Vagina (tissue), 2 donors: Measurements from ENCODE around the gene NUP210. TPM values are rescaled to one million over a fixed set of nuclear protein-coding genes. Genes with fewer than 3 reads are reported as not detected.

ENCODE experiments used
- DNase-seq, 2 donors: peaks; one replicate each; pipeline ENCODE4 v3.0.0-alpha.2; 2017; ENCODE audit errors: extremely low spot score in 2 of 2
- H3K27ac ChIP-seq: fragments of 200-600 bp; sonication (generic); one replicate; pipeline ENCODE4 v1.5.1; 2019
- H3K27me3 ChIP-seq: fragments of 200-600 bp; sonication (generic); one replicate; pipeline ENCODE4 v1.5.1; 2019
- H3K36me3 ChIP-seq, 2 donors: fragments of 200-600 bp; sonication (generic); one replicate each; pipeline ENCODE4 v1.5.1; 2017 to 2019
- H3K4me1 ChIP-seq: fragments of 200-600 bp; sonication (generic); one replicate; pipeline ENCODE4 v1.5.1; 2019
- H3K4me3 ChIP-seq, 2 donors: fragments of 200-600 bp; sonication (generic); 1 replicate in 1 of 2; 2 replicates in 1 of 2; pipeline ENCODE4 v1.5.1; 2016 to 2019
- H3K9me3 ChIP-seq: fragments of 200-600 bp; sonication (generic); one replicate; pipeline ENCODE4 v1.5.1; 2019
- POLR2A ChIP-seq, 2 donors: fragments of 450-650 bp; IDR thresholded peaks; one replicate each; pipeline ENCODE4 v1.6.1; 2017; ENCODE audit warnings: antibody characterized with exemption in 2 of 2, mild to moderate bottlenecking in 2 of 2, moderate library complexity in 2 of 2
- POLR2AphosphoS5 ChIP-seq, 2 donors: sonication (generic); formaldehyde crosslinking; IDR thresholded peaks; one replicate each; pipeline ENCODE4 v1.9.0; 2017; ENCODE audit warnings: antibody characterized with exemption in 2 of 2, mild to moderate bottlenecking in 2 of 2, low read depth in 1 of 2; ENCODE audit not compliant: insufficient read depth in 1 of 2
- intact Hi-C: fragments of 100-400 bp; cut with DNase I; formaldehyde crosslinking; loops from one replicate; pipeline ENCODE4 v1.15.1; 2023
- total RNA-seq: library from RNA; depleted of rRNA; stranded (reverse); fragments of >200 nt; gene quantifications from one replicate; pipeline ENCODE4 v1.2.3, GENCODE V29; 2016
- TF ChIP-seq, protein P1 (sequence below), 3 experiments: fragments of 450-650 bp in 2 of 3; fragments of 200-600 bp in 1 of 3; sonication (generic) in 1 of 3; IDR thresholded peaks; one replicate each; pipeline ENCODE4 v1.5.1; 2017 to 2019; ENCODE audit warnings: antibody characterized with exemption in 3 of 3, mild to moderate bottlenecking in 2 of 3, moderate library complexity in 2 of 3

The NUP210 gene
- total RNA-seq, 1 donor from 2014 or later = 10.1 TPM

DNA sequence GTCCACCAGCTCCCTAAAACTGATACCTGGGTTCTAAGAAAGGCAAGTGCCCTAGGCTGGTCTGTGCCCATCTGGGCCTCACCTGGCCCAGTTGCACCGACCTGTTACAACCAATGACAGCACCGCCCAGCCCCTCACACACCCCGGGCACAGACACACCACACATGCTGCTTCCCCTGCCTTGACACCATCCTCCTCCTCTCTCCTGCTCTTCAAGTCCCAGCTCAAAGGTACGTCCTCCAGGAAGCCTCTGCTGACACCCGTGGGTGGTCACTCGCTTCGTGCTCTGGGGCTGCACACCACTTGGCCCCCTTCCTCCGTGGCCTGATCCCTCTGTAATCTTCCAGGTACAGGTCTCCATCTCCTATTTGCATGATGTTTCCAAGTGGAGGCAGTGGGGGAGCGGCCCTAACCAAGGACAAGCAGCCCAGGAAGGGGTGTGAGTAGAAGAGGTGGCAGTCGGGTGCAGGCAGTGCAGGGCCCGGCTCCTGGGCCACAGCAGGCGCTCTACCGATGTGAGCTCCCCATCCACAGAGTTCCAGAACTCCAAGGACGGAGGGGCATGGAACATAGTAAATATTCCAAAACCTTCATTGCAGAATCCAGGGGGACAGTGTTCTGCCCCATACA, 144.6 kb downstream of the NUP210 start:
- no peak overlapping the region for H3K27ac ChIP-seq
- intact Hi-C loops = no loop called here
- H3K4me3 ChIP-seq = no peak overlapping the region
- DNase-seq = no peak
- H3K9me3 ChIP-seq = no peaks in the 10 kb centered on the region
- H3K36me3 ChIP-seq = no peaks in the 10 kb centered on the region
- no peak for TF ChIP-seq POLR2AphosphoS5 (IDR thresholded peaks at IDR 0.05; ENCODE audit: insufficient read depth in 1 of 2, low read depth in 1 of 2)
- TF ChIP-seq POLR2A (IDR thresholded peaks at IDR 0.05) = no peak
- TF ChIP-seq, protein P1, sequence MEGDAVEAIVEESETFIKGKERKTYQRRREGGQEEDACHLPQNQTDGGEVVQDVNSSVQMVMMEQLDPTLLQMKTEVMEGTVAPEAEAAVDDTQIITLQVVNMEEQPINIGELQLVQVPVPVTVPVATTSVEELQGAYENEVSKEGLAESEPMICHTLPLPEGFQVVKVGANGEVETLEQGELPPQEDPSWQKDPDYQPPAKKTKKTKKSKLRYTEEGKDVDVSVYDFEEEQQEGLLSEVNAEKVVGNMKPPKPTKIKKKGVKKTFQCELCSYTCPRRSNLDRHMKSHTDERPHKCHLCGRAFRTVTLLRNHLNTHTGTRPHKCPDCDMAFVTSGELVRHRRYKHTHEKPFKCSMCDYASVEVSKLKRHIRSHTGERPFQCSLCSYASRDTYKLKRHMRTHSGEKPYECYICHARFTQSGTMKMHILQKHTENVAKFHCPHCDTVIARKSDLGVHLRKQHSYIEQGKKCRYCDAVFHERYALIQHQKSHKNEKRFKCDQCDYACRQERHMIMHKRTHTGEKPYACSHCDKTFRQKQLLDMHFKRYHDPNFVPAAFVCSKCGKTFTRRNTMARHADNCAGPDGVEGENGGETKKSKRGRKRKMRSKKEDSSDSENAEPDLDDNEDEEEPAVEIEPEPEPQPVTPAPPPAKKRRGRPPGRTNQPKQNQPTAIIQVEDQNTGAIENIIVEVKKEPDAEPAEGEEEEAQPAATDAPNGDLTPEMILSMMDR (IDR thresholded peaks at IDR 0.05) = no peak
- H3K27me3 ChIP-seq = no peaks in the 10 kb centered on the region
- peaks cover 8% of the 10 kb centered on the region for H3K4me1 ChIP-seq

DNA sequence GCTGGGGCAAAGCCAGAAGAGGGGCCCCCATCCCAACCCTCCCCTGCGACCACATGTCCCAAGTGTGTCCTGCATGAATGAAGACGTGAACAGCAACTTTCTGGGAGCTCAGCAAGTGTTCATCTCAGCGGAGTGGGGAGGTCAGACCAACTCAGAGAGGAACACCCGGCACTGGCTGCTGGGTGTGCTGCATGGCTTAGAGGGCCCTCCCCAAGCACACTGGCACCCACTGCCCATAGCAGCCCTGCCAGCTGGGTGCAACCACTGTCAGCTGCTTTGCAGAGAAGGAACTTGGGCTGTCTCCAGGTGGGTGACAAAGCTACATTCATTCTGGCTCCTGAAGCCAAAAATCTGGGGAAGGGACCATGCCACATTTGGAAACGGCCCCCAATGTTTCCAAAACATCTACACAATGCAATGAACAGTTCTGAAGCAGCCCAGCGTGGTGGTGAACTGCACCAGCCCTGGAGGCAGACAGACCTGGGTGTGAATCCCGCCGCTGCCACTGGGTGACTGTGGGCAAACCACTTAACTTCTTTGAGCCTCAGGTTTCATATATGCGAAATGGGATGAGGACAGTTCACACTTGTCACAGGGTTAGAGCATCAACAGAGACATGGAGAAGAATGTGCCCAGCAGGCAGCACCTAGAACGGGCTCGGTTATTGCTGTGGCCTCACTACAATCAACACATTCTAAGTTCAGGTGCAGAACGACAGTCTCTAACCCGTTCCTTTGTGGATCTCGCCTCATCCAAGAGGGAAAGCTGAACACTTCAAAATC, 145.4 kb downstream of the NUP210 start:
- no peak overlapping the region for H3K4me3 ChIP-seq
- TF ChIP-seq POLR2AphosphoS5 (IDR thresholded peaks at IDR 0.05; ENCODE audit: insufficient read depth in 1 of 2, low read depth in 1 of 2) = no peak
- TF ChIP-seq, protein P1 (IDR thresholded peaks at IDR 0.05) = no peak
- TF ChIP-seq POLR2A (IDR thresholded peaks at IDR 0.05) = no peak
- no peak for DNase-seq
- H3K36me3 ChIP-seq = no peaks in the 10 kb centered on the region
- no peaks in the 10 kb centered on the region for H3K27me3 ChIP-seq
- intact Hi-C loops = no loop called here
- peaks cover 8% of the 10 kb centered on the region for H3K4me1 ChIP-seq
- H3K9me3 ChIP-seq = peaks cover 2% of the 10 kb centered on the region
- no peak overlapping the region for H3K27ac ChIP-seq

DNA sequence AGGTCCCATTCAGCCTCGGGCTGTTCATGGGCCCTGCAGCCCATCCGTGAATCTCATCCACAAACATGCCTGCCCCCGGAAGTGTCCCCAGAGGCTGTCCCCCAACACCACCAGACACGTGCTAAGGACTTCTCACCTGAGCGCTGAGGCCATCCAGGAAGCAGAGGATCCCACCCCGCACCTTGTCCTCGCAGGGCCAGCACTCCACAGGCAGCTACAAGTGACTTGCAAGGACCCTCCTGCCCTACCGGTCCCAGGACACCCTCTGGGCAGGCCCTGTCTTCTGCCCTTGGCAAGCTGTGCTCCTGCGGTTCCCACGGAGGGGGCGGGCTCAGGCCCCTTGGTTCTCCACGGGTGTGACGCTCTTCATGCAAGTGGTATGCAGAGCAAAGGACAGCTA, 146.0 kb downstream of the NUP210 start:
- intact Hi-C loops = no loop called here
- TF ChIP-seq POLR2AphosphoS5 (IDR thresholded peaks at IDR 0.05; ENCODE audit: insufficient read depth in 1 of 2, low read depth in 1 of 2) (no peak), POLR2A (IDR thresholded peaks at IDR 0.05) (no peak)
- TF ChIP-seq, protein P1 (IDR thresholded peaks at IDR 0.05) = no peak
- Histone ChIP-seq H3K4me1 (peaks cover 8% of the 10 kb centered on the region), H3K27me3 (no peaks in the 10 kb centered on the region), H3K36me3 (no peaks in the 10 kb centered on the region), H3K9me3 (peaks cover 4% of the 10 kb centered on the region), H3K4me3 (no peak overlapping the region), H3K27ac (no peak overlapping the region)
- no peak for DNase-seq

DNA sequence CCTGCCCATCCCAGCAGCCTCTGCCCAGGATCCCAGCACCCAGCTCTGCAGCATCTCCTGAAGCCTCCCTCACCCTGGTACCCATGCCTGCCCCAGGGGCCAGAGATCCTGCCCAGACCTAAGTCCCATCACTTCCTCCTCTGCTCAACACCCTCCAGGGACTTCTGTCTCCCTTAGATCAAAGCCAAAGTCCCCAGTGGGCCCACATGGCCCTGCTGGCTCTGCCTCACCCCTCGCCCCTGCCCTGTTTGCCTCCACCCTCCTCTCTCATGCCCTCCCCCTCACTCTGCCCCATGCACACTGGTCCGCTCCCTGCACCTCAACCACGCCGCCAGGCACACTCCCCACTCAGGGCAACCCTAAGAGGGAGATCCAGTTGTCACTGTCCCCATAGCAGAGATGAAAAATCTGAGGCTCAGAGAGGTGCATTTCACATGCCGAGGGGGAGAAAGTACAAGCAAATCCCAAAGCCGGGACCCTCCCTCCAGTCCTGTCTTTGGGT, 146.5 kb downstream of the NUP210 start:
- Histone ChIP-seq H3K4me1 (peaks cover 8% of the 10 kb centered on the region), H3K9me3 (peaks cover 4% of the 10 kb centered on the region), H3K27me3 (no peaks in the 10 kb centered on the region), H3K4me3 (no peak overlapping the region), H3K27ac (no peak overlapping the region), H3K36me3 (no peaks in the 10 kb centered on the region)
- DNase-seq = no peak
- TF ChIP-seq, protein P1 (IDR thresholded peaks at IDR 0.05) = no peak
- no peak for TF ChIP-seq POLR2A (IDR thresholded peaks at IDR 0.05)
- TF ChIP-seq POLR2AphosphoS5 (IDR thresholded peaks at IDR 0.05; ENCODE audit: insufficient read depth in 1 of 2, low read depth in 1 of 2) = no peak
- intact Hi-C loops = no loop called here
